DND-41 (cell line): ENCODE data around the gene DYRK1A.

Experiments
- EZH2 ChIP-seq: IDR thresholded peaks from 3 replicates; pipeline ENCODE4 v1.6.1; 2012; ENCODE audit warnings: borderline replicate concordance, low read depth, mild to moderate bottlenecking, moderate library complexity, low read length, inconsistent platforms; ENCODE audit not compliant: severe bottlenecking
- TF ChIP-seq, protein P1 (sequence below): IDR thresholded peaks from 2 replicates; pipeline ENCODE4 v1.5.1; 2012; ENCODE audit warnings: borderline replicate concordance, low read length, moderate library complexity, mild to moderate bottlenecking; ENCODE audit not compliant: poor library complexity, severe bottlenecking; ENCODE audit errors: extremely low read depth

- TF ChIP-seq, protein P1, sequence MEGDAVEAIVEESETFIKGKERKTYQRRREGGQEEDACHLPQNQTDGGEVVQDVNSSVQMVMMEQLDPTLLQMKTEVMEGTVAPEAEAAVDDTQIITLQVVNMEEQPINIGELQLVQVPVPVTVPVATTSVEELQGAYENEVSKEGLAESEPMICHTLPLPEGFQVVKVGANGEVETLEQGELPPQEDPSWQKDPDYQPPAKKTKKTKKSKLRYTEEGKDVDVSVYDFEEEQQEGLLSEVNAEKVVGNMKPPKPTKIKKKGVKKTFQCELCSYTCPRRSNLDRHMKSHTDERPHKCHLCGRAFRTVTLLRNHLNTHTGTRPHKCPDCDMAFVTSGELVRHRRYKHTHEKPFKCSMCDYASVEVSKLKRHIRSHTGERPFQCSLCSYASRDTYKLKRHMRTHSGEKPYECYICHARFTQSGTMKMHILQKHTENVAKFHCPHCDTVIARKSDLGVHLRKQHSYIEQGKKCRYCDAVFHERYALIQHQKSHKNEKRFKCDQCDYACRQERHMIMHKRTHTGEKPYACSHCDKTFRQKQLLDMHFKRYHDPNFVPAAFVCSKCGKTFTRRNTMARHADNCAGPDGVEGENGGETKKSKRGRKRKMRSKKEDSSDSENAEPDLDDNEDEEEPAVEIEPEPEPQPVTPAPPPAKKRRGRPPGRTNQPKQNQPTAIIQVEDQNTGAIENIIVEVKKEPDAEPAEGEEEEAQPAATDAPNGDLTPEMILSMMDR: no peak
- no peak for TF ChIP-seq EZH2
Measured at GRCh38 chr21:37536616-37537278, 170.2 kb downstream of the DYRK1A start.
